GM12878 (cell line): Measurements from ENCODE around the gene WWOX. TPM values are rescaled to one million over a fixed set of nuclear protein-coding genes. Genes with fewer than 3 reads are reported as not detected.

Source experiments
- ATAC-seq: fragments of 200-7000 bp; cut with Tn5 transposase; 3 replicates; pipeline ENCODE4 v1.9.1; 2020; ENCODE audit warnings: mild to moderate bottlenecking, moderate library complexity
- BruUV-seq: library from RNA; stranded (reverse); fragments of 400-500 nt; replicated peaks from 2 replicates; lab custom pipeline; 2021; lab: Mats Ljungman, UMichigan
- CTCF ChIA-PET: fragments of 300-600 bp; sonication (Branson Sonifier 250); formaldehyde crosslinking; extraction: SDS; loops from one replicate; lab custom pipeline; 2021; ENCODE audit warnings: inconsistent platforms; lab: Yijun Ruan, JAX
- POLR2A ChIA-PET: fragments of 350-600 bp; formaldehyde crosslinking; extraction: SDS; loops from one replicate; lab custom pipeline; 2021; ENCODE audit warnings: inconsistent platforms; lab: Charles Lee
- RAD21 ChIA-PET: fragments of 300-600 bp; sonication (Branson Sonifier 250); formaldehyde crosslinking; loops from one replicate; lab custom pipeline; 2023; ENCODE audit warnings: antibody characterized with exemption; ENCODE audit not compliant: unreplicated experiment; lab: Charles Lee
- SMC1A ChIA-PET: fragments of 300-600 bp; sonication (Branson Sonifier 250); formaldehyde crosslinking; loops from one replicate; lab custom pipeline; 2023; ENCODE audit not compliant: unreplicated experiment, uncharacterized antibody; lab: Charles Lee
- DNase-seq: peaks from one replicate; pipeline ENCODE4 v3.0.0-alpha.2; 2011; ENCODE audit warnings: low read depth, low spot score
- FAIRE-seq: peaks from 3 replicates; lab custom pipeline; 2011; peaks lifted over from hg19 to GRCh38; lab: Jason Lieb, UNC
- H2AFZ ChIP-seq: 2 replicates; pipeline ENCODE4 v1.6.0; 2011; ENCODE audit warnings: low read depth, low read length, control low read depth; ENCODE audit not compliant: control insufficient read depth
- H3K27ac ChIP-seq: 2 replicates; pipeline ENCODE4 v1.5.1; 2011; ENCODE audit warnings: control low read depth; ENCODE audit not compliant: control insufficient read depth, insufficient read depth
- H3K27me3 ChIP-seq, 2 experiments: replicated peaks in 1 of 2; 2 replicates each; pipeline versions ENCODE4 v1.6.0 to v1.6.1; 2011; ENCODE audit warnings: low read length in 1 of 2; ENCODE audit not compliant: control insufficient read depth in 2 of 2, insufficient read depth in 2 of 2
- H3K36me3 ChIP-seq, 2 experiments: 2 replicates each; pipeline ENCODE4 v1.5.1; 2011; ENCODE audit warnings: low read length in 1 of 2; ENCODE audit not compliant: control insufficient read depth in 2 of 2, insufficient read depth in 2 of 2
- H3K4me1 ChIP-seq: 2 replicates; pipeline ENCODE4 v1.6.1; 2011; ENCODE audit warnings: mild to moderate bottlenecking, low read length, moderate library complexity, mixed read lengths; ENCODE audit not compliant: control insufficient read depth, insufficient read depth
- H3K4me2 ChIP-seq: 2 replicates; pipeline ENCODE4 v1.6.0; 2011; ENCODE audit warnings: control low read depth; ENCODE audit not compliant: control insufficient read depth, insufficient read depth
- H3K4me3 ChIP-seq: fragments of 200-600 bp; sonication (generic); 2 replicates; pipeline ENCODE4 v1.5.1; 2016
- H3K79me2 ChIP-seq: 2 replicates; pipeline ENCODE4 v1.6.0; 2011; ENCODE audit warnings: low read length; ENCODE audit not compliant: control insufficient read depth, insufficient read depth
- H3K9ac ChIP-seq: 2 replicates; pipeline ENCODE4 v1.8.0; 2011; ENCODE audit warnings: low read length, control low read depth, mixed read lengths; ENCODE audit not compliant: control insufficient read depth, insufficient read depth
- H3K9me3 ChIP-seq: replicated peaks from 3 replicates; pipeline ENCODE4 v1.5.1; 2011; ENCODE audit warnings: mild to moderate bottlenecking, low read length; ENCODE audit not compliant: control insufficient read depth, insufficient read depth
- H4K20me1 ChIP-seq: 2 replicates; pipeline ENCODE4 v1.6.0; 2011; ENCODE audit not compliant: control insufficient read depth, insufficient read depth
- ATF2 ChIP-seq: IDR thresholded peaks from 2 replicates; pipeline ENCODE4 v1.6.1; 2012; ENCODE audit warnings: low read length, inconsistent platforms
- HCFC1 ChIP-seq: fragments of 150-350 bp; IDR thresholded peaks from 2 replicates; pipeline ENCODE4 v1.6.1; 2014; ENCODE audit warnings: low read length
- SIX5 ChIP-seq: IDR thresholded peaks from 2 replicates; pipeline ENCODE4 v1.6.1; 2011; ENCODE audit warnings: mild to moderate bottlenecking, low read depth, low read length, moderate library complexity; ENCODE audit not compliant: severe bottlenecking
- SP1 ChIP-seq: IDR thresholded peaks from one replicate; pipeline ENCODE4 v1.6.1; 2011; ENCODE audit warnings: low read depth, low read length
- WGBS: methylation state at CpG from one replicate; pipeline ENCODE4 v1.1.6; 2016; ENCODE audit warnings: low lambda C conversion rate; ENCODE audit not compliant: insufficient replicate concordance, insufficient coverage; ENCODE audit errors: missing lambda C conversion rate; 5-methylcytosine and 5-hydroxymethylcytosine counted together
- in situ Hi-C: fragments of 300-500 bp; cut with MboI; formaldehyde crosslinking; loops from 9 replicates; pipeline ENCODE4 v1.14.3; 2018; ENCODE audit warnings: mixed read lengths
- intact Hi-C: fragments of 100-400 bp; cut with micrococcal nuclease; formaldehyde crosslinking; loops from one replicate; pipeline ENCODE4 v1.14.2; 2022; ENCODE audit not compliant: unreplicated experiment
- polyA plus RNA-seq, 11 experiments: library from polyadenylated mRNA; depleted of rRNA in 4 of 11; unstranded in 6 of 11; stranded (reverse) in 5 of 11; fragments of >200 nt; fragmentation: Nextera tagmentation in 4 of 11; fragmentation: Illumina TruSeq in 1 of 11; extraction: Ambion mirVana in 4 of 11; extraction: Trizol in 1 of 11; gene quantifications; 1 replicate in 1 of 11; 2 replicates in 10 of 11; pipeline versions ENCODE4 v1.2.1 to v1.2.3, GENCODE V29; 2011 to 2016; ENCODE audit warnings: inconsistent platforms in 2 of 11, missing spikeins in 2 of 11, low read depth in 1 of 11
- total RNA-seq, 4 experiments: library from RNA; depleted of rRNA in 3 of 4; stranded (reverse); fragments of >200 nt in 3 of 4; fragmentation: Illumina TruSeq in 1 of 4; extraction: Trizol in 1 of 4; gene quantifications; 2 replicates each; pipeline versions ENCODE4 v1.2.1 to v1.2.3, GENCODE V29; 2013 to 2021

The WWOX gene
- total and polyA plus RNA-seq, 10 of the 15 experiments (the other 5 are each of a cell fraction or from before 2014, with no cell fraction given) = 2.8 to 24.4 (median 17.8) TPM

GRCh38 chr16:79143026-79143425 lies 1043.6 kb downstream of the WWOX start (continued):
- TF ChIP-seq ATF2 = no peak

- TF ChIP-seq SIX5 (no peak), SP1 (no peak), HCFC1 (no peak)
- no peaks in the 10 kb centered on the region for H3K9me3 ChIP-seq
- in situ Hi-C loops (no loop called here), intact Hi-C loops (no loop called here)
- no peaks in the 10 kb centered on the region for H4K20me1 ChIP-seq
- H3K27me3 ChIP-seq = no peaks in the 10 kb centered on the region; a peak in 1 of 4 replicates
- ATAC-seq = no peak
- no peak for FAIRE-seq
- RAD21 ChIA-PET = no interaction called here
- BruUV-seq = no TSS peak
- SMC1A ChIA-PET = no interaction called here
- no peak for DNase-seq
- H3K9ac ChIP-seq = no peak overlapping the region
- CTCF ChIA-PET = no interaction called here
- no peak overlapping the region for H3K4me2 ChIP-seq
- H3K4me3 ChIP-seq = no peak overlapping the region
- H3K36me3 ChIP-seq = no peaks in the 10 kb centered on the region
- H3K4me1 ChIP-seq = no peaks in the 10 kb centered on the region
- no peak overlapping the region for H2AFZ ChIP-seq
- no peak overlapping the region for H3K27ac ChIP-seq
- POLR2A ChIA-PET = interaction anchor here (0.6 kb wide), 1 partner anchor 53 kb away, joined by 6 read pairs; no protein-coding TSS in a partner anchor
- H3K79me2 ChIP-seq = no peaks in the 10 kb centered on the region
- 4% methylated on average over 1 of the region's 1 CpG for WGBS
These were observed 1050.7 kb downstream of the WWOX start for GRCh38 chr16:79150151-79150550.
